ENCODE data around the gene SULT1C2.
"Not testable (repeated sequence)": the region's sequence is repeated elsewhere in the genome, so short reads cannot be mapped to it uniquely, and the experiment has no call there.

Gene SULT1C2

GRCh38 chr2:108348816-108349570, 60.3 kb downstream of the SULT1C2 start:
- TF ChIP-seq GATA1 (IDR thresholded peaks at IDR 0.05; ENCODE audit: low read depth, low read length) = no peak
- no peak for TF ChIP-seq POLR2A (IDR thresholded peaks at IDR 0.05; ENCODE audit: low read length)
- DNase-seq = peak in 1 of 2 experiments; percentile 11

GRCh38 chr2:108349571-108349928, 60.9 kb downstream of the SULT1C2 start:
- DNase-seq = no peak
- TF ChIP-seq GATA1 (IDR thresholded peaks at IDR 0.05; ENCODE audit: low read depth, low read length) (no peak), POLR2A (IDR thresholded peaks at IDR 0.05; ENCODE audit: low read length) (no peak)

GRCh38 chr2:108351889-108352288, 63.2 kb downstream of the SULT1C2 start:
- peak in 1 of 2 experiments; percentile 9 for DNase-seq
- no peak for TF ChIP-seq GATA1 (IDR thresholded peaks at IDR 0.05; ENCODE audit: low read depth, low read length)
- TF ChIP-seq POLR2A (IDR thresholded peaks at IDR 0.05; ENCODE audit: low read length) = no peak

- no peak for DNase-seq
Observed at GRCh38 chr2:108354136-108354535, 65.4 kb downstream of the SULT1C2 start.

GRCh38 chr2:108355906-108356734, 67.4 kb downstream of the SULT1C2 start:
- TF ChIP-seq GATA1 (IDR thresholded peaks at IDR 0.05; ENCODE audit: low read depth, low read length) (no peak), POLR2A (IDR thresholded peaks at IDR 0.05; ENCODE audit: low read length) (no peak)
- DNase-seq = no peak

More at GRCh38 chr2:108354136-108354535, 65.4 kb downstream of the SULT1C2 start:
- TF ChIP-seq GATA1 (IDR thresholded peaks at IDR 0.05; ENCODE audit: low read depth, low read length) = no peak
- no peak for TF ChIP-seq POLR2A (IDR thresholded peaks at IDR 0.05; ENCODE audit: low read length)

- not testable (repeated sequence) for DNase-seq
Observed at GRCh38 chr2:108359336-108359735, 70.6 kb downstream of the SULT1C2 start.

Measured in erythroblast (primary cell).